Mesendoderm (in vitro differentiated cells): ENCODE data around the gene NPFFR2.
"Not testable (repeated sequence)": the region's sequence is repeated elsewhere in the genome, so short reads cannot be mapped to it uniquely, and the experiment has no call there.

Experiments
- DNase-seq: peaks from one replicate; pipeline ENCODE4 v3.0.0; 2013
- H2AK5ac ChIP-seq: 2 replicates; pipeline ENCODE4 v1.6.1; 2013; ENCODE audit warnings: low read length, inconsistent platforms
- H2BK120ac ChIP-seq: 2 replicates; pipeline ENCODE4 v1.6.1; 2013; ENCODE audit warnings: low read depth, mild to moderate bottlenecking, low read length, moderate library complexity, mixed read lengths
- H2BK15ac ChIP-seq: replicated peaks from 2 replicates; pipeline ENCODE4 v1.6.1; 2013; ENCODE audit warnings: low read depth, mild to moderate bottlenecking, moderate library complexity
- H2BK5ac ChIP-seq: 2 replicates; pipeline ENCODE4 v1.6.1; 2013; ENCODE audit warnings: low read length, inconsistent platforms
- H3K18ac ChIP-seq: 2 replicates; pipeline ENCODE4 v1.6.1; 2013; ENCODE audit warnings: mild to moderate bottlenecking, low read length, mixed read lengths
- H3K23ac ChIP-seq: one replicate; pipeline ENCODE4 v1.6.1; 2013; ENCODE audit warnings: low read length
- H3K27ac ChIP-seq: 2 replicates; pipeline ENCODE4 v1.5.1; 2013; ENCODE audit warnings: low read depth, mild to moderate bottlenecking, inconsistent platforms, low read length, moderate library complexity
- H3K27me3 ChIP-seq: 2 replicates; pipeline ENCODE4 v1.6.1; 2013; ENCODE audit warnings: low read length, control low read depth, mild to moderate bottlenecking, inconsistent platforms; ENCODE audit not compliant: insufficient read depth, poor library complexity
- H3K36me3 ChIP-seq: 2 replicates; pipeline ENCODE4 v1.6.1; 2013; ENCODE audit warnings: low read length, inconsistent platforms; ENCODE audit not compliant: control insufficient read depth, insufficient read depth
- H3K4ac ChIP-seq: one replicate; pipeline ENCODE4 v1.6.1; 2013; ENCODE audit warnings: low read depth, mild to moderate bottlenecking, low read length, moderate library complexity
- H3K4me1 ChIP-seq: 2 replicates; pipeline ENCODE4 v1.6.1; 2013; ENCODE audit warnings: low read depth, low read length, inconsistent platforms; ENCODE audit not compliant: control insufficient read depth
- H3K4me2 ChIP-seq: 2 replicates; pipeline ENCODE4 v1.6.1; 2013; ENCODE audit warnings: low read length
- H3K4me3 ChIP-seq: 2 replicates; pipeline ENCODE4 v1.5.1; 2013; ENCODE audit warnings: mild to moderate bottlenecking, low read length
- H3K56ac ChIP-seq: one replicate; pipeline ENCODE4 v1.6.1; 2013; ENCODE audit warnings: low read length
- H3K79me1 ChIP-seq: 2 replicates; pipeline ENCODE4 v1.6.1; 2013; ENCODE audit warnings: low read length, inconsistent platforms
- H3K79me2 ChIP-seq: 2 replicates; pipeline ENCODE4 v1.6.1; 2013; ENCODE audit warnings: mild to moderate bottlenecking, low read length; ENCODE audit not compliant: control insufficient read depth, insufficient read depth
- H3K9ac ChIP-seq: 2 replicates; pipeline ENCODE4 v1.6.1; 2013; ENCODE audit warnings: low read length, inconsistent platforms
- H4K5ac ChIP-seq: one replicate; pipeline ENCODE4 v1.6.1; 2013; ENCODE audit warnings: low read length
- H4K8ac ChIP-seq: one replicate; pipeline ENCODE4 v1.6.1; 2013; ENCODE audit warnings: low read depth, mild to moderate bottlenecking, control low read depth, low read length, moderate library complexity
- WGBS: extraction: QIAGEN DNeasy Blood & Tissue Kit; methylation state at CpG from one replicate; pipeline ENCODE4 v1.1.7; 2013; ENCODE audit warnings: low lambda C conversion rate, missing lambda C conversion rate; ENCODE audit not compliant: insufficient coverage; ENCODE audit errors: extremely low coverage; 5-methylcytosine and 5-hydroxymethylcytosine counted together

The NPFFR2 gene

GRCh38 chr4:72144241-72144640 lies 112.4 kb downstream of the NPFFR2 start:
- H2AK5ac ChIP-seq = no peak overlapping the region
- no peaks in the 10 kb centered on the region for H3K4me1 ChIP-seq
- H3K36me3 ChIP-seq = no peaks in the 10 kb centered on the region
- H3K56ac ChIP-seq = no peak overlapping the region
- no peaks in the 10 kb centered on the region for H3K27me3 ChIP-seq
- WGBS = no CpG with 5 or more reads among the region's 2 CpGs
- H3K4me2 ChIP-seq = no peak overlapping the region
- H3K9ac ChIP-seq = no peak overlapping the region
- H3K79me2 ChIP-seq = no peaks in the 10 kb centered on the region
- no peak overlapping the region for H2BK5ac ChIP-seq
- H4K8ac ChIP-seq = no peak overlapping the region
- no peak overlapping the region for H2BK15ac ChIP-seq
- no peak overlapping the region for H3K4me3 ChIP-seq
- H4K5ac ChIP-seq = no peak overlapping the region
- no peak overlapping the region for H3K23ac ChIP-seq
- DNase-seq = no peak
- H2BK120ac ChIP-seq = no peak overlapping the region
- no peak overlapping the region for H3K27ac ChIP-seq
- H3K18ac ChIP-seq = peak overlapping the region; percentile 80
- no peaks in the 10 kb centered on the region for H3K79me1 ChIP-seq
- H3K4ac ChIP-seq = no peak overlapping the region

DNA sequence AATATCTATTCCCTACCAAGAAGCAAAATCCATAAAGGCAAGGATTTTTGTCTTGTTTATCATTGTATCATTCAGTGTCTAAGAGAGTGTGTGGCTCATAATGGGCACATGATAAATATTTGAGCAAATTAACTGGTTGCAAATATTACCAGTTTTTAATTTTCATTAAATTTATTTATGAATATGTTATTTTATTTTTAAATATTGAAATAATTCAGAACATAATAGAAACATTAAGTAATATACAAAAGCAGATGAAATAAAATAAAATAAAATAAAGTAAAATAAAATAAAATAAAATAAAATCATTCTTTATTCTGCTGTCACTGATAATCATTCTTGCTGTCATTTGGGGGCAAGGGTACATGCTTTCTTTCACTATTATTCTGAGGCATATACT lies 120.9 kb downstream of the NPFFR2 start:
- H3K36me3 ChIP-seq = no peaks in the 10 kb centered on the region
- no peak overlapping the region for H4K8ac ChIP-seq
- no peak overlapping the region for H3K23ac ChIP-seq
- no peak overlapping the region for H2AK5ac ChIP-seq
- no peak overlapping the region for H2BK15ac ChIP-seq
- no peaks in the 10 kb centered on the region for H3K79me1 ChIP-seq
- no peak overlapping the region for H3K18ac ChIP-seq
- no peak overlapping the region for H3K9ac ChIP-seq
- no peaks in the 10 kb centered on the region for H3K79me2 ChIP-seq
- no peaks in the 10 kb centered on the region for H3K4me1 ChIP-seq
- no peak overlapping the region for H3K56ac ChIP-seq
- no peak overlapping the region for H2BK120ac ChIP-seq
- no peak overlapping the region for H2BK5ac ChIP-seq
- no peak overlapping the region for H4K5ac ChIP-seq
- no peak overlapping the region for H3K4ac ChIP-seq
- H3K27me3 ChIP-seq = no peaks in the 10 kb centered on the region
- H3K4me3 ChIP-seq = no peak overlapping the region
- no peak overlapping the region for H3K27ac ChIP-seq
- H3K4me2 ChIP-seq = no peak overlapping the region
- no peak for DNase-seq

- WGBS = no CpG with 5 or more reads among the region's 8 CpGs
- H4K5ac ChIP-seq, H3K27ac ChIP-seq, H3K4me1 ChIP-seq, H3K79me1 ChIP-seq, H3K18ac ChIP-seq, H3K9ac ChIP-seq, H2BK15ac ChIP-seq, H3K4me3 ChIP-seq, H3K4ac ChIP-seq, H3K27me3 ChIP-seq, H2BK120ac ChIP-seq, H3K23ac ChIP-seq, H3K79me2 ChIP-seq, H3K56ac ChIP-seq, H3K4me2 ChIP-seq, H3K36me3 ChIP-seq, H4K8ac ChIP-seq, H2BK5ac ChIP-seq, H2AK5ac ChIP-seq: not testable (repeated sequence)
- peak; percentile 62 for DNase-seq
Measured at GRCh38 chr4:72153634-72154033, 121.8 kb downstream of the NPFFR2 start.

DNA sequence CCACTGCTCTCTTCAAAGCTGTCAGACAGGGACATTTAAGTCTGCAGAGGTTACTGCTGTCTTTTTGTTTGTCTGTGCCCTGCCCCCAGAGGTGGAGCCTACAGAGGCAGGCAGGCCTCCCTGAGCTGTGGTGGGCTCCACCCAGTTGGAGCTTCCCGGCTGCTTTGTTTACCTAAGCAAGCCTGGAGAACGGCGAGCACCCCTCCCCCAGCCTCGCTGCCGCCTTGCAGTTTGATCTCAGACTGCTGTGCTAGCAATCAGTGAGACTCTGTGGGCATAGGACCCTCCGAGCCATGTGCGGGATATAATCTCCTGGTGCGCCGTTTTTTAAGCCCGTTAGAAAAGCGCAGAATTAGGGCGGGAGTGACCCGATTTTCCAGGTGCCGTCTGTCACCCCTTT lies 137.5 kb downstream of the NPFFR2 start:
- not testable (repeated sequence) for H3K4me3 ChIP-seq, H4K5ac ChIP-seq, H3K56ac ChIP-seq, H3K4me2 ChIP-seq, H3K27me3 ChIP-seq, H3K79me2 ChIP-seq, H3K36me3 ChIP-seq, H2AK5ac ChIP-seq, H3K27ac ChIP-seq, H3K79me1 ChIP-seq, H3K4me1 ChIP-seq, H2BK5ac ChIP-seq, H3K4ac ChIP-seq, H4K8ac ChIP-seq, H3K9ac ChIP-seq, H3K18ac ChIP-seq, H3K23ac ChIP-seq, H2BK120ac ChIP-seq, DNase-seq, H2BK15ac ChIP-seq
- whole genome bisulfite sequencing = no CpG with 5 or more reads among the region's 14 CpGs

- no peak overlapping the region for H2BK120ac ChIP-seq
- no CpG with 5 or more reads among the region's 3 CpGs for WGBS
- no peak overlapping the region for H3K23ac ChIP-seq
Measured at GRCh38 chr4:72169861-72170260, 138.1 kb downstream of the NPFFR2 start.

DNA sequence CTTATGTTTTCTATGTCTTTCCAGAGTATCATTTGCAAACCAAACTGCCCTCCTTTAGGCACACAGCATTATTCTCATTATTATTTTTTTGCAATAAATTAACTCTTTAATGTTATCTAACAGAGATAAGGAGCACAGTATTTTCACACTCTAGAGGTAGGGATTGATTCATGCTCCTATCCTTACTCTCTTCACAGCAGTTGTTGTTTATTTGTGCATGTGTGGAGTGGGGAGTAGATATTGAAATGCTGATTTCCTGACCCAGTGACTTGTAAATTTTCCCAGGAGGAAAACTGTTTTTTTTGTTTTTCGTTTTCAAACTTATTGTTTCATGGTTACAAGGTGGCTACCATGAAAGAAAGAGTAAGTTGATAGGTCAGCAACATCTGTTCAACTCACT lies 140.0 kb downstream of the NPFFR2 start:
- Histone ChIP-seq H3K23ac (no peak overlapping the region), H3K4me2 (no peak overlapping the region), H3K4me1 (no peaks in the 10 kb centered on the region), H4K8ac (no peak overlapping the region), H4K5ac (no peak overlapping the region), H2AK5ac (no peak overlapping the region), H3K18ac (no peak overlapping the region), H3K4me3 (no peak overlapping the region), H3K79me2 (no peaks in the 10 kb centered on the region), H2BK15ac (no peak overlapping the region), H3K4ac (no peak overlapping the region), H3K36me3 (no peaks in the 10 kb centered on the region), H3K79me1 (no peaks in the 10 kb centered on the region), H2BK120ac (no peak overlapping the region), H2BK5ac (no peak overlapping the region), H3K27me3 (no peaks in the 10 kb centered on the region), H3K56ac (no peak overlapping the region), H3K9ac (no peak overlapping the region), H3K27ac (no peak overlapping the region)
- DNase-seq = no peak
- no CpG with 5 or more reads among the region's 1 CpG for WGBS

More at GRCh38 chr4:72169861-72170260, 138.1 kb downstream of the NPFFR2 start:
- H2BK15ac ChIP-seq = no peak overlapping the region
- no peak overlapping the region for H4K5ac ChIP-seq
- no peak overlapping the region for H2AK5ac ChIP-seq
- no peaks in the 10 kb centered on the region for H3K36me3 ChIP-seq
- H3K4ac ChIP-seq = no peak overlapping the region
- no peak overlapping the region for H3K4me2 ChIP-seq
- no peaks in the 10 kb centered on the region for H3K79me1 ChIP-seq
- H3K79me2 ChIP-seq = no peaks in the 10 kb centered on the region
- H2BK5ac ChIP-seq = no peak overlapping the region
- no peaks in the 10 kb centered on the region for H3K27me3 ChIP-seq
- H3K4me1 ChIP-seq = no peaks in the 10 kb centered on the region
- no peak for DNase-seq
- no peak overlapping the region for H4K8ac ChIP-seq
- no peak overlapping the region for H3K18ac ChIP-seq
- no peak overlapping the region for H3K4me3 ChIP-seq
- no peak overlapping the region for H3K56ac ChIP-seq
- H3K9ac ChIP-seq = no peak overlapping the region
- H3K27ac ChIP-seq = no peak overlapping the region
